GM19193 (cell line): ENCODE results near the gene RBM19.

Experiments
- POLR2A ChIP-seq: IDR thresholded peaks from 4 replicates; pipeline ENCODE4 v1.6.1; 2011; ENCODE audit not compliant: insufficient read depth, insufficient read length; ENCODE audit errors: extremely low read depth

Gene RBM19

DNA sequence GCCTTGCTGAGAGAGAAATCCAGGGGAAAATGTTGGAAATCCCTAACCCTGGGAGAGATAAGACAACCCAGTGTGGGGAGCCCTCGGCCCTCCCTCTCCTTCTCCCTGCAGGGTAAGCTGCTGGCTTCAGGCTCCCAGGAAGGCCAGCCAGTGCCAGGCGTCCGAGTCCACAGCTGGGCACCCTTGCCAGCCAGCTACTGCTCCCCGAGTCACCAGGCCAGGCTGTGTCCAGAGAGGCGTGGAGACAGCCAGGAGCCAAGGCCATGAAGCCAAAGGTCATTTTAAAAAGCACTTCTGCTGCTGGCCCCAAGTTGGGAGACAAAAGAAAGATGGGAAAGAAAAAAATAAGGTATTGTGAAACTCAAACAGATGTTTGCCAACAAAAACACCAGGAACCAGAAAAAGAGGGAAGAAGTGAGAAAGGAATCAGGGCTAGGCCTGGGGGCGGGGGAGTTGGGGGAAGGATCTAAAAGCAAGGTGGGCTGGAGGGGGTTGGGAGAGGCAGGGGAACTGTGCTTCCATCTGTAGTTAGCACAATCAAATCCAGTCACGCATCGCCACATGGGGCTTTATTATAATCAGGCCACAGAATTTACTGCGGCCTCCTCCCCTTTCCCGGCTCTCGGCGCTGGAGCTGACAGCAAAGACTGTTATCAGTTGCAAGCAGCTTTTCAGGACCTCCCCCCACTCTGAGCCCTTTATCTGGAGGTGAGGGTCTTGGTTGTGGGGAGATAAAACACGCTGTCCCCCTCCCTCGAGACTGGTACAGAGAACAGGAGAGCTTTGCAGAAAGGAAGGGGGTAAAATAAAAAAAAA, 33.5 kb downstream of the RBM19 start:
- TF ChIP-seq POLR2A, result no peak

DNA sequence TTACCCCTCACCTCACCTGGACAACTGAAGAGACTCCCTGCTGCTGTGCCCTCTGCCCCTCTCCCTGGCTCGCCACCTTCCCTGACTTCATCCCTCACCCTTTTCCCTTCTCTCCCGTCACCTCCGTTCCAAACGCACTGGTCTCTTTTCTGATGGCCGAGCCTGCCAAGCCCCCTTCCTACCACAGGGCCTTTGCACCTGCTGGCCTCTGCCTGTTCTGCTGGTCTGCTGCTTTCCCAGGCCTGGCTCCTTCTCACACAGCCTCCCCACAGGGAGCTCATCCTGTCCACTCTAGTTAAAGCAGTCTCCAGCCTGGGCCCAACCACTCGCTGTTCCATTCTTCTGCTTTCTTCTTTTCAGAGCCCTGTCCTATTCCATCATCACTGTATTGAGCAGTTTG, 34.6 kb downstream of the RBM19 start:
- no peak for TF ChIP-seq POLR2A

DNA sequence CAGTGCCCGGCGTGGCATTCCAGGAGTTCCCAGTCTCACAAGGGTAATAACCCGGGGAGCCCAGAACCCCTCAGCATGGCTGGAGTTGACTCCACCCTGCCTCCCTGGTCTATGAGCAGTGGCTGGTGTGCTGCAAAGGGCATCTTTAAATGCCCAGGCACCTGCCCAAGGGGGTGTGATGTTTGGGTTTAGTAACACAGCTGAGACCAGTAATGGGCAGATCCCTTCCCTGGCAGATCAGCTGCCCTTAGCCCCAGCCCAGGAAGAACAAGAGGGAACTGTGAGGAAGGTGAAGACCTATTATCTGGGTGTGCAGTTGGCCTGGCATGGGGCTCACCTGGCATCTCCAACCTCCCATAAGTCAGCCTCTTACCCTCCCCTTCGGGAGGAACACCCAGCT, 35.9 kb downstream of the RBM19 start:
- no peak for TF ChIP-seq POLR2A

DNA sequence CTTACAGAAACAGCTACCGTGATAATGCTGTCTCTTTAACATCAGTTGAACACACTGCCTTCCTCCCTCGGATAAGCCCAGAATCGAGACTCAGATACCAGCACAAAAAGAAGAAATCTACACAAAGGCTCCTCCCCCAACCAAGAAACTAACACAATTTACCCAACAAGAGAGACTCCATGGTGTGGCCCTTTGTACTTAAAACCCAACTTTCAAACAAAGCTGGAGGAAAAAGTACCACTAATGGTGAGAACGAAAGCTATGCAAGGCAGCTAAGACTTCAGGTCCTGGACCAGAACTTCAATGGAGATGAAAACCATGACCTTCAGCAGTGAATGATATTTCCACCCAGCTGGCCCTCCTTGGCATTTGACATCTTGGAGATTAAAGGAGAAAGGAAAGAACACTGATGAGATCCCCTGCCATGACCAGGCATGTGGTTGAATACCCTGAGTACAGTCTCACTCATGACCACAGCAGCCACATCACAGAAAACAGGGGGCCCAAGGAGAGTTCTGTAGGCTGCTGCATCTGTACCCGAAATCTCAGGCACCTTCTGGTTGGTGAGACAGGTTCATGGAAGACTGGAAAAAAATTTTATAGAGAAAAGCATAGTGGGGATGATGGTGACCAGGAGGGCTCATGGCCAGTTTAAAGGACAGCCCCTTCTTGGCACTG, 36.7 kb downstream of the RBM19 start:
- no peak for TF ChIP-seq POLR2A

- no peak for TF ChIP-seq POLR2A
Measured at GRCh38 chr12:113926788-113927187, 39.3 kb downstream of the RBM19 start.

- TF ChIP-seq POLR2A, result no peak
Measured at GRCh38 chr12:113924341-113924740, 41.8 kb downstream of the RBM19 start.

GRCh38 chr12:113923251-113923650, 42.9 kb downstream of the RBM19 start:
- TF ChIP-seq POLR2A, result no peak

- no peak for TF ChIP-seq POLR2A
Measured at GRCh38 chr12:113921430-113921829, 44.7 kb downstream of the RBM19 start.

DNA sequence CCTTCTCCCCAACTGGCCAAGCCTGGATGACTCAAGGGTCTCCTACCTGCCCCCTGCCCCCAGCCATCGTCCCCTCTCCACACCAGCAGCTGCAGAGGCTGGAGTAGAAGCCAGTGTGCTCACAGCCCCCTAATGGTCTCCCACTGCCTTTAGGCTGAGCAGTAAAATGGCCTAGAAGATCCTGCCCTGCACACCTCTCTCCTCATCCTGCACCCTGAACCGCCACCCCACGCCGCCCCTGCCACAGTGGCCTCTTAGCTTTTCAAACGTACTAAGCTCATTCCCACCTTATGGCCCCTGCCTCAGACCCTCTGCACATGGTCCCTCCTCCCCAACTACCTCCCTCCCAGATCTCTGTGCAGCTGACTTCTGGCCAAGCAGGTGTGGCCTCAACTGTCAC, 46.3 kb downstream of the RBM19 start:
- no peak for TF ChIP-seq POLR2A

DNA sequence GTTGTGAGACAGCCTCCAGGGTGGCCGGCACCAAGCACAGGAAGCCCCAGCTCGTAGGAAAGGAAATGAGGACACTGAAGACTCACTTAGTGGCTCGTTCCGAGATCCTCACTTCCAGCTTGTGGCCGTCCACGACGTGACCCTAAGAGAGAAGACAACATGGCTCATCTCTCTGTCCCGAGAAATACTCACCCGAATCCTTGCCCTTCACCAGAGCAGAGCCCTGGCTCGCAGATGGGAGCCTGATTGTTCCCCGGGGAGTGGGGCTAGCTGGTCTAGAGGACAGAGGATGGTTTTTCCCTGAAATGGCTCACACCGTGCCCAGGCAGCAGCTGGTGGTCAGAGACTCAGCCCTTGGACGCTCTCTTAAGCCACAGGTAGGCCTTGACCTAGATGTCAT, 47.8 kb downstream of the RBM19 start:
- no peak for TF ChIP-seq POLR2A

GRCh38 chr12:113917393-113917792, 48.7 kb downstream of the RBM19 start:
- no peak for TF ChIP-seq POLR2A

- TF ChIP-seq POLR2A, result no peak
Measured at GRCh38 chr12:113914806-113915205, 51.3 kb downstream of the RBM19 start.

DNA sequence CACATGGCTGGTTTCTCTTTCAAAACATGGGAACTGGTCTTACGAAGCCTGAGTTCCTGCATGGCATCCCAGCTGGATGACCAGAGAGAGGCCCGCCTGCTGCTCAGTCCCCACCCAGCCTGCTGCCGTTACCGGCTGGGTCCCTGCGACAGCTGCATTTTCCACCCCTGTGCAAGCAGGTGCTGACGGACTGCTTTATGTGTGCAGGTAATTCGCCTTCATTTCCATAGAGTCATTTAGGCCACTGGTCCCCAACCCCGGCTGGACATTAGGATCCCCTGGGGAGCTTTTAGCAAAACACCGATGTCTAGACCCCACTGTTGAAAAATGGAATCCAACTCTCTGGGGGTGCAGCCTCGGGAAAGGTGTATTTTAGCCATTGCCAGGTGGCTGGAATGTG, 51.9 kb downstream of the RBM19 start:
- TF ChIP-seq POLR2A, result no peak

DNA sequence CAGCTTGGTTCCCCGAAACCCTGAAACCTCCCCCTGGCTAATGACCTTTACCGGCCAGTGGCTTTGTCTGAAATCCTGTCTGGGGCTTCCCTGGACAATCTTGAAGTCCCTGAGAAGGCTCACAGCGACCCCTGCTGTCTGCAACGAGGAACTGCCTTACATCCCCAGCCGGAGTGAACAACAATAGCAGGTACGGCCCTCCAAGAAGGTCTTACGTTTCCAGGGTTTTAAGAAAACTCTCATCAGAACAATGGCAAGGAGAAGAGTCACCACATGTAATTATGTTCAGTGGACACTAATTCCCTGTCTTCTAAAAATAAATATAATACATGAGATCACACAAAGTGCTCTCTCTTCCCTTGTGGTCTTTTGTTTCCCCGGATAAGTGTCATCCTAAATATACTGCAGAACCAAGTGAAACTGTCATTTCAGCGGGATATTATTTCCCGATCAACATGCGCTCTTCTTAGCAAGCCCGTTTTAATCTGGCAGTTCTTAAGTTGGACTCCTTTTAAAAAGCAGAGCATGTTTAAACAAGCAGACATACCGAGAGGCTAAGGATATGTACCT, 53.3 kb downstream of the RBM19 start:
- no peak for TF ChIP-seq POLR2A

- TF ChIP-seq POLR2A, result no peak
Measured at GRCh38 chr12:113911971-113912759, 54.0 kb downstream of the RBM19 start.
